WI38 (cell line): ENCODE data around the gene RBMS3.

Experiments
- H3K4me3 ChIP-seq: 2 replicates; pipeline ENCODE4 v1.5.1; 2011; ENCODE audit warnings: low read depth, mild to moderate bottlenecking, control low read depth, low read length
- TF ChIP-seq, protein P1 (sequence below): IDR thresholded peaks from 2 replicates; pipeline ENCODE4 v1.5.1; 2012; ENCODE audit warnings: low read depth, mild to moderate bottlenecking, control low read depth, low read length

The RBMS3 gene

DNA sequence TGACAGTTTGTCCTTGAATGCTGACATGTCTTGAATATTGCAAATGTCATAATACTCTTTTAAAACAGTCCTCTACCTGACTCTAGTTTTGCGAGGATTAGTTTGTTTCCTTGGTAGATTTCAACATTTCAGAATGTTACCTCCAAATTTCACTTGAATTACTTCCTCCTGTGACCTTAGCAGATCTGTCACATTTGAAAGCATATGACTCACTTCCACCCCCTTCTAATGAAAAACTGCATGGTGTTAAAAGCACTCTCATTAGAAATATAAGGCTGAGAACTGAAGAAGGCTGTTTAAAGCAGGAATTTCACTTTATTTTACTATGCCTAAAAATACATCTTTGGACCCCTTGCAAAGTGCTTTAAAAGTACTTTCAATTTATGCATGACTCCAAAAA lies 726.8 kb downstream of the RBMS3 start:
- H3K4me3 ChIP-seq = no peak overlapping the region
- TF ChIP-seq, protein P1, sequence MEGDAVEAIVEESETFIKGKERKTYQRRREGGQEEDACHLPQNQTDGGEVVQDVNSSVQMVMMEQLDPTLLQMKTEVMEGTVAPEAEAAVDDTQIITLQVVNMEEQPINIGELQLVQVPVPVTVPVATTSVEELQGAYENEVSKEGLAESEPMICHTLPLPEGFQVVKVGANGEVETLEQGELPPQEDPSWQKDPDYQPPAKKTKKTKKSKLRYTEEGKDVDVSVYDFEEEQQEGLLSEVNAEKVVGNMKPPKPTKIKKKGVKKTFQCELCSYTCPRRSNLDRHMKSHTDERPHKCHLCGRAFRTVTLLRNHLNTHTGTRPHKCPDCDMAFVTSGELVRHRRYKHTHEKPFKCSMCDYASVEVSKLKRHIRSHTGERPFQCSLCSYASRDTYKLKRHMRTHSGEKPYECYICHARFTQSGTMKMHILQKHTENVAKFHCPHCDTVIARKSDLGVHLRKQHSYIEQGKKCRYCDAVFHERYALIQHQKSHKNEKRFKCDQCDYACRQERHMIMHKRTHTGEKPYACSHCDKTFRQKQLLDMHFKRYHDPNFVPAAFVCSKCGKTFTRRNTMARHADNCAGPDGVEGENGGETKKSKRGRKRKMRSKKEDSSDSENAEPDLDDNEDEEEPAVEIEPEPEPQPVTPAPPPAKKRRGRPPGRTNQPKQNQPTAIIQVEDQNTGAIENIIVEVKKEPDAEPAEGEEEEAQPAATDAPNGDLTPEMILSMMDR = no peak

DNA sequence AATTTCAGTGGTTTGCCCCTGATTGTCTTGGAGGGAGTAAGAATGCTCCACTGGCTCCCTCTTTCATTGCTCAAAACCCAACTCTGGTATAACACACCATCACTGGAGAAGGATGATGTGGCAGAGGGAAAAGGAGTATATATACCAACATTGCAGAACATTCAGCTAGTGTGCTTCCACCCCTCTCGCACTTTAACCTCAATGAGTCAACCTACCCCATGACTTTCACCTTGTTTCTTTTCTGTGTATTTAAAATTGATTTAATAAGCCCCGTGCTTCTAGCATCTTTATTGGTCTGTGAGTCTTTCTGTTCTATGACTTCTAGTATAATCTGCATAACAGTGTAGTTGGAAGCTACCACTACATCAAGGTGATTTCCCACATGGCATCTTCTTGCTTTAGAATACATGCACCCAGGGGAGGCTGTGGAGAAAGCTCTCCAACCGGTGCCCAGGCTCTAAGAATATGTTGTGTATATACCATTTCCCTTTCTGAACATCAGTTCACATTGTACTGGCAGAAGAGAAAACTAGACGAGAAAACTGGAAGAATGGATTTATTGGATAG lies 730.4 kb downstream of the RBMS3 start:
- TF ChIP-seq, protein P1 = no peak
- H3K4me3 ChIP-seq = no peak overlapping the region

DNA sequence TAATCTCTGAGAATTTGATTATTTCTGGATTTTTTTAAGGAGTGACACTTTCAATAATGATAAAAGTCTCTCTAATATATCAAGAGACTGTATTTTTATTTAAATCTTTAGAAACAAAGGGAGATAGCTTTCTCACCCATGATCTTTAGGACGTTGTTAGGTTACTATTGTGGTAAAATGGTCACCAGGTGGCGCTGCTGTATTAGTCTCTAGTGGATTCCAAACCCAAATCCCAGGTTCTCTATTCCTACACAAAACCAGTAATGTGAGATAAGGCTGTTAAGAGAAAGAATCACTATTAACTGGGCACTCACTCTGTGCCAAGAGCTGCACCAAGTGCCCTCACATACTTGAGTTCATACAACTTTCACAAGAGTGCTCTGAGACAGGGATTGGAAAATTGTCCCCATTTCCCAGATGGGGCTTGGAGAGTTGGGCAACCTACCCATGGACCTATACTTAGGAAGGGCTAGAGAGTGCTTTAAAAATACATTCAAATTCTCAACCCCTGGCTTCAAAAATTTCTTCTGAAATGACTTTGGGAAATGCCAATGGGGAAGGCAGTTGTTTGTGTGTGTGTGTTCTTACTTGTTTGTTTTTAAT lies 732.2 kb downstream of the RBMS3 start:
- TF ChIP-seq, protein P1 = peak; percentile 35; the same call in 1 of the 2 replicates
- H3K4me3 ChIP-seq = no peak overlapping the region

DNA sequence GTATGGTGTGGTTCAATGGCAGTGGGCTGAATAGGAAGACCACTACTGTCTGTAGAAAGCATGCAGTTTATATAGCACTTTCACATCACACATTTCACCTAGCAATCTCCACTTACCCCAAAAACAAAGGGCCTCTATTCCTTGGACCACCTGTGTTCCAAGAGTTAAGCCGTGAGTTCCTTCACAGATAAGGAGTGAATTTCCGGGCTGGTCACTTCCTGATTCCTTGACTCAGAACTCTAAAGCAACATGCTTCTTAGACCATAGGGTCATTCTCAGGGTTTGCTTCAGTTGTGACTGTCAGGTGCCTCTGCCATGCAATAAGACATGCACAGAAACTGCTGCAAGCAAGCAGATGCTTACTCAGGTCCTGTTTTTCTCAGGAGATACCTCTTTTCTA lies 737.0 kb downstream of the RBMS3 start:
- no peak overlapping the region for H3K4me3 ChIP-seq
- TF ChIP-seq, protein P1 = no peak

DNA sequence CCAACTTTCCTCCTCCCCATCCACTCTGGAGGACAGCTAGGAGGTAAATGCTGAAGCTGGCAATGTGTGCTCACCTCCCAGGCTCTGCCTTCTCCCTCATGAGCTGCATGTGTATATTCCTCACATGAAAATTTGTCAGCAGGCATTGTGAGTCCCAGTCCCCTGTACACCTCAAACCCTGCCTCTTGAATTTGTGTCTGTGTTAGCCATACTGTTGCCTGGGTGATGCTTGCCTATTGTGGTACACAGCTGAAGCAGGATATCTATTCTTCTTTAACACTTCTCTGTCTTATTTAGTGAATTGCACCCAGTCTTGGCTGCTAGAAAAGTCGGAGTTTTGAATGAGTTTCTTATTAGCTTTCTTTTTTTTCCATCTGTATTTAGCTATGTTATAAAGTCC lies 739.5 kb downstream of the RBMS3 start:
- TF ChIP-seq, protein P1 = no peak
- H3K4me3 ChIP-seq = no peak overlapping the region

DNA sequence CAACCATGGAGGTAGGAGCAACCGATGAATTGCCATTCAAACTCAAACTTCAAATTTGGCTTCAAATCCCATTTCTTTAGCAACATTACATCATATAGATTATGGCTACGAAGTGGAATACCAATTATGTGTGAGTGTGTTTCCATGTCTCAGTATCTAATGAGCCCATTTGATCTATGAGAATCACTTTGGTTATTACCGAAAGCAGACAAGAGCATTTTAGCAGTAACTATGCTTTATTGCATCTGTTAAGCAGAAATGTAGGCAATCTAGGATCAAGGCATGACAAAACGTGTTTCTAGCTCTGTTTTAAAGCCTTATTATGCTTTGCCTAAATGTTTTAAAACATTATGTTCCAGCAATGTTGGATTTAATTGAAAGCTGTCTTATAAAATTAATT lies 743.6 kb downstream of the RBMS3 start:
- TF ChIP-seq, protein P1 = no peak
- no peak overlapping the region for H3K4me3 ChIP-seq

DNA sequence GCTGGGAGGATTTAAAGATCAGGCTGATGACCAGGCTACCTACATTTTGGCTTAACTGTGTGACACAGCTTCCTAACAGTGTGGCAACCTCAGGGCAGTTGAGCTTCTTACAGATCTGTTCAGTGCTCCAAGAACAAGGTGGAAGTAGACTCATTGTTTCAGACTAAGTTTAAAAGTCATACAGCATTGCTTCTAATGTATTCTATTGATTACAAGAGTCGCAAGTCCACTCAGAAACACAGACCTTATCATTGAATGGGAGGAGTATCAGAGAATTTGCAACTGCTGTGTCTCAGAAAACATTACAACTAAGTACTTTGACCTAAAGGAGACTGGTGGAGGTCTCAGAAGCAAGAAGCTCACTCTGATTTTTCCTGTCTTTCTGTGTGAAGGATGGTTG lies 746.0 kb downstream of the RBMS3 start:
- no peak overlapping the region for H3K4me3 ChIP-seq
- TF ChIP-seq, protein P1 = no peak
